Caco-2 (cell line): ENCODE measurements around the gene ASGR2. TPM values are rescaled to one million over a fixed set of nuclear protein-coding genes. Genes with fewer than 3 reads are reported as not detected.

Experiments
- BruUV-seq: library from RNA; stranded (reverse); fragments of 400-500 nt; replicated peaks from 2 replicates; lab custom pipeline; 2021; lab: Mats Ljungman, UMichigan
- CTCF ChIA-PET: fragments of 300-600 bp; sonication (Branson Sonifier 250); formaldehyde crosslinking; loops from one replicate; lab custom pipeline; 2022; ENCODE audit warnings: antibody characterized with exemption; lab: Charles Lee
- POLR2A ChIA-PET: fragments of 300-600 bp; sonication (Branson Sonifier 250); formaldehyde crosslinking; loops from one replicate; lab custom pipeline; 2022; ENCODE audit warnings: antibody characterized with exemption; lab: Charles Lee
- DNase-seq, 2 experiments: peaks; one replicate each; pipeline versions ENCODE4 v3.0.0 to v3.0.0-alpha.2; 2020 to 2022
- H3K27me3 ChIP-seq: replicated peaks from 2 replicates; pipeline ENCODE4 v1.6.0; 2011; ENCODE audit warnings: low read length; ENCODE audit not compliant: control insufficient read depth, insufficient read depth
- H3K36me3 ChIP-seq: 2 replicates; pipeline ENCODE4 v1.5.1; 2011; ENCODE audit warnings: low read length; ENCODE audit not compliant: control insufficient read depth, insufficient read depth
- H3K4me1 ChIP-seq: fragments of 250-450 bp; sonication (Bioruptor Pico); 2 replicates; pipeline ENCODE4 v1.5.1; 2020; ENCODE audit warnings: mild to moderate bottlenecking
- H3K4me3 ChIP-seq: 2 replicates; pipeline ENCODE4 v1.5.1; 2011; ENCODE audit warnings: low read depth, mild to moderate bottlenecking, control low read depth, low read length
- H3K9me3 ChIP-seq: fragments of 250-450 bp; sonication (Bioruptor Pico); 2 replicates; pipeline ENCODE4 v1.5.1; 2020; ENCODE audit warnings: mild to moderate bottlenecking, moderate library complexity
- H3K27ac Mint-ChIP-seq: one replicate; pipeline ENCODE4 v1.8.0; 2022; ENCODE audit warnings: mixed read lengths; ENCODE audit not compliant: unreplicated experiment
- H3K27me3 Mint-ChIP-seq: one replicate; pipeline ENCODE4 v1.8.0; 2022; ENCODE audit warnings: mixed read lengths; ENCODE audit not compliant: insufficient read depth, unreplicated experiment
- H3K36me3 Mint-ChIP-seq: one replicate; pipeline ENCODE4 v1.8.0; 2022; ENCODE audit warnings: mild to moderate bottlenecking, mixed read lengths; ENCODE audit not compliant: insufficient read depth, unreplicated experiment
- H3K4me1 Mint-ChIP-seq: one replicate; pipeline ENCODE4 v1.8.0; 2022; ENCODE audit warnings: low read depth, mixed read lengths; ENCODE audit not compliant: unreplicated experiment
- H3K4me3 Mint-ChIP-seq: one replicate; pipeline ENCODE4 v1.8.0; 2022; ENCODE audit warnings: mild to moderate bottlenecking, moderate library complexity, mixed read lengths; ENCODE audit not compliant: unreplicated experiment
- H3K9me3 Mint-ChIP-seq: one replicate; pipeline ENCODE4 v1.8.0; 2022; ENCODE audit warnings: mixed read lengths; ENCODE audit not compliant: unreplicated experiment
- intact Hi-C: fragments of 100-400 bp; cut with micrococcal nuclease; formaldehyde crosslinking; loops from one replicate; pipeline ENCODE4 v1.10.0; 2022; ENCODE audit not compliant: unreplicated experiment
- total RNA-seq: library from RNA; stranded (reverse); gene quantifications from 2 replicates; pipeline ENCODE4 v1.2.3, GENCODE V29; 2022
- TF ChIP-seq, protein P1 (sequence below), 2 experiments: fragments of 200-600 bp in 1 of 2; IDR thresholded peaks; 1 replicate in 1 of 2; 2 replicates in 1 of 2; pipeline versions ENCODE4 v1.5.1 to v1.8.0; 2011 to 2022; ENCODE audit warnings: antibody characterized with exemption in 1 of 2, control low read depth in 1 of 2, inconsistent platforms in 1 of 2, low read depth in 1 of 2, low read length in 1 of 2, mild to moderate bottlenecking in 1 of 2, moderate library complexity in 1 of 2; ENCODE audit not compliant: insufficient read depth in 1 of 2, severe bottlenecking in 1 of 2, unreplicated experiment in 1 of 2

ASGR2 gene
- total RNA-seq, 1 experiment from 2014 or later, result 12.8 TPM

DNA sequence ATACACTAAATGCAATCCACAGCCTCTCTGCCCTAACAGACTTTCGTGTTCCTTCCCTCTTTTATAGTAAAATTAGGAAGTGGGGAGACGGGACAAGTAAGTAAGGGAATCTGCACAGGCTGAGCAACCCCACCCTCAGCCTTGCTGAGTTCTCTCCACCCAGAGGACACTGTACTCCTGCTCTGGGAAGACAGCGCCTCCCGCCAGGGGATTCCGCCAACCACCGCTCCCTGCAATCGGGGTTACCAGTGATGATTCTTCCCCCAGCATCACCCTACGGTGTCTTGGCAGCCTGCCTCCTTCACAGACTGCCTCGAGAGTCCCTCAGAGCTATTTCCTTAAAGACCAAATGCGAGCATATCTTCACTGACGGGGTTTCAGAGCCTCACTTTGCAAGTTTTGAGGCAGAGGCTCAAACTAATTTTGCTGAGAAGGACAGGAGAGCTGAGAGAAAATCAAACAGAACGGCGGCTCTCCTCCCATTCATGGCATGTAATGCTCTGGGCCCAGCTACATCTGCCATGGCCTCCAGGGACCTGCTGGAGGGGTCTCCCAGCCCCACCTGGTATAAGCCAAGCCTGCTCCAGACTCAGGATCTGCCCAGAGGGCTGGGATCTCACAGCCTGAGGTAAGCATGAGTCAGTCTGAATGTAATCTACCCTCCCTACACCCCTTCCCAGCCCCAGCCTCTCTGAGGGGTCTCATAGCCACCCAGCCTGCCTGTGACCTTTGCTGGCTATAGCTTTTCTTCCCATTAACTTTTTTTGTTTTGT, 22.7 kb upstream of the ASGR2 start:
- TF ChIP-seq, protein P1, sequence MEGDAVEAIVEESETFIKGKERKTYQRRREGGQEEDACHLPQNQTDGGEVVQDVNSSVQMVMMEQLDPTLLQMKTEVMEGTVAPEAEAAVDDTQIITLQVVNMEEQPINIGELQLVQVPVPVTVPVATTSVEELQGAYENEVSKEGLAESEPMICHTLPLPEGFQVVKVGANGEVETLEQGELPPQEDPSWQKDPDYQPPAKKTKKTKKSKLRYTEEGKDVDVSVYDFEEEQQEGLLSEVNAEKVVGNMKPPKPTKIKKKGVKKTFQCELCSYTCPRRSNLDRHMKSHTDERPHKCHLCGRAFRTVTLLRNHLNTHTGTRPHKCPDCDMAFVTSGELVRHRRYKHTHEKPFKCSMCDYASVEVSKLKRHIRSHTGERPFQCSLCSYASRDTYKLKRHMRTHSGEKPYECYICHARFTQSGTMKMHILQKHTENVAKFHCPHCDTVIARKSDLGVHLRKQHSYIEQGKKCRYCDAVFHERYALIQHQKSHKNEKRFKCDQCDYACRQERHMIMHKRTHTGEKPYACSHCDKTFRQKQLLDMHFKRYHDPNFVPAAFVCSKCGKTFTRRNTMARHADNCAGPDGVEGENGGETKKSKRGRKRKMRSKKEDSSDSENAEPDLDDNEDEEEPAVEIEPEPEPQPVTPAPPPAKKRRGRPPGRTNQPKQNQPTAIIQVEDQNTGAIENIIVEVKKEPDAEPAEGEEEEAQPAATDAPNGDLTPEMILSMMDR (IDR thresholded peaks at IDR 0.05; ENCODE audit: insufficient read depth in 1 of 2, low read depth in 1 of 2, low read length in 1 of 2, severe bottlenecking in 1 of 2, unreplicated experiment in 1 of 2), result no peak
- no peak for DNase-seq
- H3K27me3 ChIP-seq, result no peaks in the 10 kb centered on the region
- no peaks in the 10 kb centered on the region for H3K9me3 ChIP-seq
- no peak overlapping the region for H3K27ac Mint-ChIP-seq
- H3K4me3 ChIP-seq, result no peak overlapping the region
- H3K4me1 Mint-ChIP-seq, result peaks cover 14% of the 10 kb centered on the region
- intact Hi-C loops, result no loop called here
- no peak overlapping the region for H3K4me3 Mint-ChIP-seq
- ChIA-PET POLR2A (no interaction called here), CTCF (interaction anchor here (3.0 kb wide), 1 partner anchor 92 kb away, joined by 16 read pairs; no protein-coding TSS in a partner anchor)
- peaks cover 8% of the 10 kb centered on the region for H3K4me1 ChIP-seq
- H3K27me3 Mint-ChIP-seq, result no peaks in the 10 kb centered on the region
- BruUV-seq, result no TSS peak
- no peaks in the 10 kb centered on the region for H3K9me3 Mint-ChIP-seq
- H3K36me3 Mint-ChIP-seq, result peaks cover 13% of the 10 kb centered on the region
- no peaks in the 10 kb centered on the region for H3K36me3 ChIP-seq

DNA sequence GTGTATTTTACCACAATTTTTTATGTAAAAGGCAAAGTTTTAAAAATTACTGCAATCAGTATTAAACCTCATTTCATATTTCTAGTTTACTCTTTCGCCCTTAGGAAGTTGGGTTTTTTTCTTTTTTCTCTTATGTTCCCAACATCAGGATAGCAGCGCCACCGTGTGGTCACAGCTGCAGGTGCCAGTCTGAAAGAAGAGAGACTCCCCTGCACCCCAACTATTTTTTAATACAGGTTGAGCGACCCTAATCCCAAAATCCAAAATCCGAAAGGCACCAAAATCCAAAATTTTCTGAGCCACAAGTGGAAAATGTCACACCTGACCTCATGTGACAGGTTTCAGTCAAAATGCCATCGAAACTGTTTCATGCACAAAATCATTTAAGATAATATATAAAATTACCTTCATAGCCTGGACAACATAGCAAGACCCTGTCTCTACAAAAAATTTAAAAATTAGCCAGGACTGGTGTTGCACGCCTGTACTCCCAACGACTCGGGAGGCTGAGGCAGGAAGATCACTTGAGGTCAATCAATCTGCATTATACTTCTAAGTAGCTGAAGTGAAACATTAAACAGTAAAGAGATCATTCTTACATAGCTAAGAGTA, 21.8 kb upstream of the ASGR2 start:
- no peaks in the 10 kb centered on the region for H3K27me3 ChIP-seq
- DNase-seq, result peak; percentile 54 to 59
- H3K36me3 ChIP-seq, result no peaks in the 10 kb centered on the region
- Mint-ChIP-seq H3K27ac (no peak overlapping the region), H3K9me3 (no peaks in the 10 kb centered on the region), H3K4me3 (peak overlapping the region; percentile 63), H3K27me3 (no peaks in the 10 kb centered on the region), H3K36me3 (peaks cover 5% of the 10 kb centered on the region), H3K4me1 (peaks cover 4% of the 10 kb centered on the region)
- peaks cover 3% of the 10 kb centered on the region for H3K4me1 ChIP-seq
- TF ChIP-seq, protein P1 (IDR thresholded peaks at IDR 0.05; ENCODE audit: insufficient read depth in 1 of 2, low read depth in 1 of 2, low read length in 1 of 2, severe bottlenecking in 1 of 2, unreplicated experiment in 1 of 2), result peak; percentile 60 to 70
- ChIA-PET POLR2A (no interaction called here), CTCF (interaction anchor here (3.0 kb wide), 1 partner anchor 91 kb away, joined by 16 read pairs; no protein-coding TSS in a partner anchor)
- peak overlapping the region; percentile 17 for H3K4me3 ChIP-seq
- BruUV-seq, result no TSS peak
- intact Hi-C loops, result loop anchor here (1.0 kb wide), 2 partner anchors 84 to 90 kb away; no protein-coding TSS in a partner anchor
- no peaks in the 10 kb centered on the region for H3K9me3 ChIP-seq

DNA sequence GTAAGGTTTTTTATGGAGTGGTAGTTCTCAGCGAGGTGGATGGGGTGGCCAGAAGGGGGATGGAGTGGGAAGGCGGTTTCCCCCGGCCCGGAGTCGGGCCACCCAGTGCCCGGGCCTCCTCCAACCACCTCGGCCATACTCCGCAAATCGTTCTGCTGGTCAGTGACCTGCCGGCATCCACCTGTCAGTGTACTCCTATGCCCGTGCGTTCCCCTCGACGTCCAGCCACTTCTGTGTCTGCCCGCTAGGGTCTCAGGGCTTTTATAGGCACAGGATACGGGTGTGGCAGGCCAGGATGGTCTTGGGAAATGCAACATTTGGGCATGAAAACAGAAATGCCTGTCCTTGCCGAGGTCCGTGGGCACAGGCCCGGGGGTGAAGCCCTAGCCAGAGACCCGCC, 19.3 kb upstream of the ASGR2 start:
- Mint-ChIP-seq H3K4me3 (no peak overlapping the region), H3K27me3 (no peaks in the 10 kb centered on the region), H3K4me1 (no peaks in the 10 kb centered on the region), H3K27ac (no peak overlapping the region), H3K9me3 (no peaks in the 10 kb centered on the region), H3K36me3 (no peaks in the 10 kb centered on the region)
- Histone ChIP-seq H3K4me3 (no peak overlapping the region), H3K4me1 (no peaks in the 10 kb centered on the region), H3K36me3 (no peaks in the 10 kb centered on the region), H3K9me3 (no peaks in the 10 kb centered on the region), H3K27me3 (no peaks in the 10 kb centered on the region)
- no TSS peak for BruUV-seq
- intact Hi-C loops, result loop anchor here (2.0 kb wide), 1 partner anchor 45 kb away; the partner anchor contains the start of gene ASGR1
- TF ChIP-seq, protein P1 (IDR thresholded peaks at IDR 0.05; ENCODE audit: insufficient read depth in 1 of 2, low read depth in 1 of 2, low read length in 1 of 2, severe bottlenecking in 1 of 2, unreplicated experiment in 1 of 2), result no peak
- ChIA-PET POLR2A (no interaction called here), CTCF (interaction anchor here (1.4 to 1.7 kb wide), 2 partner anchors 31 to 88 kb away, joined by 4 to 5 read pairs; no protein-coding TSS in a partner anchor)
- no peak for DNase-seq
